Lung microvascular endothelial cell (primary cell): Measurements from ENCODE around the gene GCH1. TPM values are rescaled to one million over a fixed set of nuclear protein-coding genes. Genes with fewer than 3 reads are reported as not detected.
A peak's percentile ranks its signal among the peaks of the same experiment; 100 is the strongest.
"Not testable (repeated sequence)": the region's sequence is repeated elsewhere in the genome, so short reads cannot be mapped to it uniquely, and the experiment has no call there.

Source experiments
- DNase-seq, 2 donors: peaks; one replicate each; pipeline versions ENCODE4 v3.0.0 to v3.0.0-alpha.2; 2010; ENCODE audit warnings: low read depth in 2 of 2
- total RNA-seq: library from RNA; depleted of rRNA; stranded (reverse); fragments of >200 nt; gene quantifications from 2 replicates; pipeline ENCODE4 v1.2.1, GENCODE V29; 2014

Gene GCH1
- total RNA-seq, 1 donor from 2014 or later, result 12.7 TPM

DNA sequence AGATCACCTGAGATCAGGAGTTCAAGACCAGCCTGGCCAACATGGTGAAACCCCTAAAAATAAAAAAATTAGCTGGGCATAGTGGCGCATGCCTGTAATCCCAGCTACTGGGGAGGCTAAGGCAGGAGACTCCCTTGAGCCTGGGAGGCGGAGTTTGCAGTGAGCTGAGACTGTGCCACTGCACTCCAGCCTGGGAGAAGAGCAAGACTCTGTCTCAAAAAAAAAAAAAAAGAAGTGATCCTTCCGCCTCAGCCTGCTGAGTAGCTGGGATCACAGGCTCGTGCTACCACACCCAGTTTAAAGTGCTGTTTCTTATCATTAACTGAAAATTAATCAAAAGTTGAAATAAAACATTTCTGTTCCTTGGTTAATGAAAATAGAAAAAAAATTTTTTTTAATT is 6.3 kb upstream of the GCH1 start:
- DNase-seq, result not testable (repeated sequence)

DNA sequence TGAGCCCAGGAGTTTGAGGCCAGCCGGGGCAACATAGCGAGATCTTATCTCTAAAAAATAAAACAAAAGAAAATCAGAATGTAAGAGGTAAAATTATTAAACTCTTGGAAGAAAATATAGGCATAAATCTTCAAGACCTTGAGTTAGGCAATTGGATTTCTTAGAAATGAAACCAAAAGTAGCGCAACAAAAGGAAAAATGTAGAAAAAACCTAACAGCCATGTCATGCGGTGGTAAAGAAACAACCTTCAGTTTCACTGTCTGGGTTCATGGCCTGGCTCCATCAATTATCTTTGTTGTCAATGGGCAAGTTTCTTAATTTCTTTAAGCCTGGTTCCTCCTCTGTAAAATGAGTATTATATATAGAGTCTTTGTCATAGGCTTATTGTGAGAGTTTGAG is 5.6 kb upstream of the GCH1 start:
- DNase-seq, result peak in 1 of 2 donors; percentile 4

DNA sequence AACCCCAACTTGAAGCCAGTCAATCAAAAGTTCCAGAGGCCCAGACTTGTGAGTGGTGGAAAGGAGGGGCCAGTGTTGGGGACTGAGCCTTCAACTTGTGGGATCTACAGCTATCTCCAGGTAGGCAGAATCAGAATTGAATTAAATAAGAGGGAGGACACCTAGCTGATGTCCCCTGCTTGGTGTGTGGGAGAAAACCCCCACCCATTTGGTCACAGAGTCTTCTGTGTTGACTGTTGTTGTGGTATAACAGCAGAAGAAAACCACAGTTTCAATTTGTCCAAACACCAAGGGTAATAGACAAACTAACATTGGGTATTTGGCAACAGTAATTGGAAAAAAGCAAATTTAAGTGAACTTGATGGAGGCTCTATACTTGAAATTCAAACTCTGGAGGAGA is 3.4 kb upstream of the GCH1 start:
- no peak for DNase-seq

DNA sequence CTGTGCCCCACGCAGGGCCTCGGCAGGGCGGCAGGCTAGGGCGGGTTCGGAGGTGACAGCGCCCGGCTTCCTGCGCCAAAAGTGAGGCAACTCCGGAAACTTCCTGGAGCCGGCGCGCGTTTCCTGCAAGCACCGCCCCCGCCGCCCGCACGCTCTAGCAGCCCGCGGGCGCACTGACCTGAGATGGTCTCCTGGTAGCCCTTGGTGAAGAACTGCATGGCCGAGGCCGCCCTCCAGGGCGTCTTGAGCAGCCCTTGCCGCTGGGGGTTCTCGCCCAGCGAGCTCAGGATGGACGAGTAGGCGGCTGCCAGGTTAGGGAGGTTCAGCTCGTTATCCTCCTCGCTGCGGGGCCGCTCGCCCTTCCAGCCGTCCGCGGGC is 494 bp downstream of the GCH1 start:
- peak; percentile 68 to 77 for DNase-seq

DNA sequence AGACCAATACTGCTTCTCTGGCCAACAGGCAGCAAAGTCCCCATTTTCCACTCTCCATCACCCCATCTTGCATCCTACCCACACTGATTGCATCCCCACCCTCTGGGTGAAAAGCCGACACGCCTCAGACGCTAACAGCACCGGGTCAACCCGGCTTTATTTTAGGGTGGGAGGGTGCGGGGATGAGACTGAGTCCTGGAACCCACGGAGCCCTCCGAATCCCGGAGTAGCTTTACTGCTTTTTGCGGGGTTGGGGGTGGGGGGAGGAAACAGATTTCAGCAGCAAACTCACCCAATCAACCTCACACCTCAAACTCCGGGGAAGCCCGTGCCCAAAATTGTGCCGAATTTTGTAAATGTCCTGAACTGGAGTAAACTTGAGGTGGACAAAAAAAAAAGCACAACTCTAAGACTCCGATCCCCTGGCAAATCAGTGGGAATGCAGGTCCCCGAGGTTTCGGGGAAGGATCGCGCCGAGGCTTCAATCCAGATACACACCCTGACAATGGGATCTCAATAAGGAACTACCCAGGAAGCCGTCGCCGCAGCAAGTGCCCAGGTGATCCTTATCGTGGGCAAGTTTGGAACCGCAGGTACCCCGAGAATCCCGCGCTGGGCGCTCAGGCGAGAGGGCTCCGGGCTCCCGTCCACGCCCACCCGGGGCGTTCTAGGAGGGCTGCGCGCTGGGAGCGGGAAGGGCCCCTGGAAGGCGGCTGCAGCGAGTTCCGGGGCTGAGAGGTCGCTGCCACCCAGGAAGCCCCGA is 1.1 kb downstream of the GCH1 start:
- DNase-seq, result peak; percentile 8 to 9

DNA sequence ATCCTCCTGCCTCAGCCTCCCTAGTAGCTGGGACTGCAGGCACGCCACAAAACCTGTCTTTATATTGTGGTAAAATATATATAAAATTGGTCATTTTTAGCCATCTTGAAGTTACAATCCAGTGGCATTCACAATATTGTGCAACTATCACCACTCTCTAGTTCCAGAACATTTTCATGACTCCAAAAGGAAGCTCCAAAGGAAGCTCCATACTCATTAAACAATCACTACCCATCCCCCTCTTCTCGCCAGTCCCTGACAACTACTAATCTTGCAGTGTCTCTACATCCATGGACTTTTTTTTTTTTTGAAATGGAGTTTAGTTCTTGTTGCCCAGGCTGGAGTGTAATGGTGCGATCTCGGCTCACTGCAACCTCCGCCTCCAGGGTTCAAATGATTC is 3.1 kb downstream of the GCH1 start:
- DNase-seq, result peak in 1 of 2 donors; percentile 48

DNA sequence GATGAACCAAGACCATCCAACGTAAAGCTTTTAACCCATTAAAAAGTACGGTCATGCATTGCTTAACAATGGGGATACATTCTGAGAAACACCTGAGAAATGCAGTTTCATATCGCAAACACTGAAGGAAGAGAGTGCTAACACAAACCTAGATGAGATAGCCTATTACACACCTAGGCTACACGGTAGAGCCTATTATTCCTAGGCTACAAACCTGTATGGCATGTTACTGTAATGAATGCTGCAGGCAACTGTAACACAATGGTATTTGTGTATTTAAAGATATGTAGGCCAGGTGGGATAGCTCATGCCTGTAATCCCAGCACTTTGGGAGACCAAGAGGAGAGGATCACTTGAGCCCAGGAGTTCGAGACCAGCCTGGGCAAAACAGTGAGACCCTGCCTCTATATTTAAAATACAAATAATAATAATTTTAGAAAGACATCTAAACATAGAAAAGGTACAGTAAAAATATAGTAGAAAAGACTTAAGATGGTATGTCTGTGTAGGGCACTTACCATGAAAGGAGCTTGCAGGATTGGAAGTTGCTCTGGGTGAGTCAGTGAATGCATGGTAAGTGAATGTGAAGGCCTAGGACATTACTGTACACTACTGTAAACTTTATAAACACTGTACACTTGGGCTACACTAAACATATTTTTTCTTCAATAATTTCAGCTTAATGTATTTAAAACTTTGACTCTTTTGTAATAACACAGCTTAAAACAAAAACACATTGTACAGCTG is 4.6 kb downstream of the GCH1 start:
- not testable (repeated sequence) for DNase-seq

DNA sequence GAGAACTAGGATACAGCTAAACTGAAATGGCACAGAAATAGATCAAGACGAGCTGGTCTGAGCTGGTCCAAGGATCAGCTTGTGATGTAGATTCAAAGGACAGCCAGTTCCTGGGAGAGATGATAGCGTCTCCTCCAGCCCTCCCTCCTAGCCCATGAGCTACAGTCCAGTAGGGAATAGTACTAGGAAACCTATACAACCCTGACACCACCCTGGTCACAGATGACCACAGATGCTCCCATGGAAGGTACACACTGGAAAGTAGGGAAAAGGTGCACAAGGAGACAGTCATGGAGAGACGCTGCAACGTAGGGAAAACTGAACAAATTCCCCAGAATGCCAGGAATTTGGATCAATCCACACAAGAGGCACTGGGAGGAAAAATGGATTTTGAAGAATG is 6.9 kb downstream of the GCH1 start:
- DNase-seq, result no peak

DNA sequence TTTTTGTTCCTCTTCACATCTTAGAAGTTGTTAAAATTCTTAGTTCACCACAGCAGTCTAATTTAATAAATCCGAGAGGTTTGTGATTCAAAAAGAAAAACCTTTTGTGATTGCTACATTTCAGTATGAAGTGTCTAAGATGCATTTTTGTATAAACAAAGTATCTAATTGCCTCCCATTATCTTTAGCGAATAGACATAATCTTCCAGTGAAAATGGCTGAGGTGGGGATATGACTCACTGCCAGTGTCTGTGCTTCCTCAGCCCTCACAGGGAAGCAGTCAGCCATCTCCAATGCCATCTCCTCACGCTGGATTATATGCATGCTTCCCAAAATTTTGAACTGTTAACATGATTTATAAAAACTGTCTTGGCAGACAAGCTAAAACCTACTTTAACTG is 7.6 kb downstream of the GCH1 start:
- peak in 1 of 2 donors; percentile 53 for DNase-seq

DNA sequence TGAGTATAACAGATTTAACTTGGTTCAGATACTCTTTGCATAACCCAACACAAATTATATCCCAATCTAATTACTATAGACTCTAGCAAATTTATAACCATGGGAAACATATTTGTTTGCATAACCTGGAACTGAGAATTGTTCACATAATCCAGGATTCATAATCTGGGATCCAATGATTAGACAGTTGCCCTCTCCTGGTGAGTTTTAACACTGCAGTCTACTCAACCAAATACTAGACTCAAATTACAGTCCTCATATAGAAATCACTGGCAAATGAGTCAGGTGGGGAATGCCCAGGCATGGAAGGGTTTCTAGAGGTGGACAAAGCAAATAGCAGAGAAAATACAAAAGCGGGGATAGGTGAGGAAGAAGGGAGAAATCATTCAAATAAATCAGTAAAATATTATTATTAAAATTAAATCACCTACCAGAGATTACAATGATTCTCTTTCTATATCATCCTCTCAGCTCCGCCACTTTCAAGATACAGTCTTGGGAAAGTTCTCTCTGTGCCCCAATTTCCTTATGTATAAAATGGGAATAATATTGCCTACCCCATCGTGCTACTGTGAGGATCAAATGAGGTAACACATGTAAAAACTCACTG is 9.4 kb downstream of the GCH1 start:
- peak; percentile 65 to 72 for DNase-seq

DNA sequence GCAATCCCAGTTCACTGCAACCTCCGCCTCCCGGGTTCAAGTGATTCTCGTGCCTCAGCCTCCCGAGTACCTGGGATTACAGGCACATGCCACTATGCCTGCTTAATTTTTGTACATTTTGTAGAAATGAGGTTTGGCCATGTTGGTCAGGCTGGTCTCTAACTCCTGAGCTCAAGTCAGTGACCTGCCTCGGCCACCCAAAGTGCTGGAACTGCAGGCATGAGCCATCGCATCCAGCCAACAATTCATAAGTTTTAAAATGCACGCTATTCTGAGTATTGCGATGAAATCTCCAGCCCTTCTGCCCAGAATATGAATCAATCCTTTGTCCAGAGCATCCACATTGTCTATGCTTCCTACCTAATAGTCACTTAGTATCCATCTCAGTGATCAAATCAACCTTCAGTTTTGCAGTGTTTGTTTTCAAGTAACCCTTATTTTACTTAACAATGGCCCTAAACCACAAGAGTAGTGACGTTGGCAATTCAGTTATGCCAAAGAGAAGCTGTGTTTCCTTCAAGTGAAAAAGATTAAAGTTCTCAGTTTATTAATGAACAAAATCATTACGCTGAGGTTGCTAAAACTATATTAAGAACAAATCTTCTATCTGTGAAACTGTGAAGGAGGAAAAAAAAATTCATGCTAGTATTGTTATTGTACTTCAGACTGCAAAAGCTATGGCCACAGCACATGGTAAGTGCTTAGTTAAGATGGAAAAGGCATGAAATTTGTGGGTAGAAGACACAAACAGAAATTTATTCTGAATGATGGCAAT is 11.0 kb downstream of the GCH1 start:
- no peak for DNase-seq

DNA sequence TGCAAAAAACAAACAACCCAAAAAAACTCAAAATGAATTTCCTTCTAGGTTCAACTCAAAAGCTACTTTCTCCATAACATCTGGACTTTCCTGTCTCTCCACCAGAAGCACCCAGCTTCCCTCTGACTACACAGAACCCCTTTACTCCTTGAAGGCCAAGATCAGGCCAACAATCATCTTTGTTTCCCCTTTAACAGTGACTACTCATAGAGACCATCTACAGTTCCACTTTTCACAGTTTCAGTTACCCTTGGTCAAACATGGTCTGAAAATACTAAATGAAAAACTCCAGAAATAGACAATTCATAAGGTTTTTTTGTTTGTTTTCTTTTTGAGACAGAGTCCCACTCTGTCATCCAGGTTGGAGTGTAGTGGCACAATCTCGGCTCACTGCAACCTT is 11.8 kb downstream of the GCH1 start:
- DNase-seq, result no peak

DNA sequence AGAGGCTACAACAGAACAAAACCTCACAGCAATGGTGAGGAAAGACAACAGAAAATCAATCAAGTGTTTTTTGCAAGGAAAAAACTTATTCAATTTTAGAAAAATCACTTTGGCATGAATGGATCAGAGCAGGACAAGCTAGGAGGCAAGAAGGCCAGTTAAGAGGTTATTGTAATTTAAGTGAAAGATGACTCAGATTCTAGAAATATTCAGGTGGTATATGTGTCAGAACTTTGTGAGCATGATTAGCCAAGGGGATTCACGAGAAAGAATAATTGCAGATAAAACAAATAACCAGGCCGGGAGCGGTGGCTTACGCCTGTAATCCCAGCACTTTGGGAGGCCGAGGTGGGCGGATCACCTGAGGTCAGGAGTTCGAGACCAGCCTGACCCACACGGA is 12.7 kb downstream of the GCH1 start:
- no peak for DNase-seq

DNA sequence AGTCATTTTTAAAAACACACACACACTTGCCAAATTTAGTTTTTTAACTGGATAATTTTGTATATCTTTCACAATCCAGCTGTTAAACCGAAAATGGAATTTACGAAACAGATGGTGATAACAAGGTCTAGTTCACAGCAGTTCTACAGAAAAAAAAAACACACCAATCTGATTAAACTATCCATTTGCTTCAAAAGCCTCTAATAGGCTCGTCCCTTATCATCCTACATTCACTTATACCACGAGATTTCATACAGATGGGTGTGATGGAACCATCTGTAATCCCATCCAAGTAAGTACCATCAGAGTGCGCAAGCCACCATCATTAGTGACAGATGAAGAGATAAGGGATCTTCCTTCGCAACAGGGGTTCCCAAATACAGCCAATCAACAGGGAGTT is 20.1 kb downstream of the GCH1 start:
- no peak for DNase-seq

DNA sequence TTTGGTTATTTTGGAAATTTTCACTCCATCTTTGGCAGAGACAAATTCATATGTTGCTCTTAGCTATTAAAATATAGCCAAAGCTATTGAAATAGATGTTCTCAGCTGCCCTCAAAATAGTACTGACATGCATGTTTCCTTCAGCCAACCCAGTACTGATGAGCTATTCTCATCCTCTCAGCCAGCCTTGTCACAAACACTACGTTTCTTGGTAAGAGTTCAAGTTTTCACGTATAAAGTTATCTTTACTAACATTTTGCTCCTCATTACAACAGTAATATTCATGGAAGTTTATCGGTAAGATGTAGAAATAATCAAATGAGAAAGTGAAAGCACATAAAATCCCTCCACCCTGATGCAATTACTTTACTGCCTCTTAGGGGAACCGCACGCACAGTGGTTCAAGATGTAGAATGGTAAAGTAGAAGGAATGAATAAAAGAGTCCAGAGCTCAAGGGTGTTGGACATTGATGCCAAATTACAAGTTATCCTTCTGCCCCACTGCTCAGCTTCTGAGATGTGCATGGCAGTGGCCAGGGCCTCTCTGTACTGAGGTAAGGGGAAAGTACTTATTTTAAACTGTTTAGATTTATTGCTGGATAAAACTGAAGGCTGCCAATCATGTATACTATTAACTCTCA is 20.7 kb downstream of the GCH1 start:
- DNase-seq, result peak; percentile 40 to 52

DNA sequence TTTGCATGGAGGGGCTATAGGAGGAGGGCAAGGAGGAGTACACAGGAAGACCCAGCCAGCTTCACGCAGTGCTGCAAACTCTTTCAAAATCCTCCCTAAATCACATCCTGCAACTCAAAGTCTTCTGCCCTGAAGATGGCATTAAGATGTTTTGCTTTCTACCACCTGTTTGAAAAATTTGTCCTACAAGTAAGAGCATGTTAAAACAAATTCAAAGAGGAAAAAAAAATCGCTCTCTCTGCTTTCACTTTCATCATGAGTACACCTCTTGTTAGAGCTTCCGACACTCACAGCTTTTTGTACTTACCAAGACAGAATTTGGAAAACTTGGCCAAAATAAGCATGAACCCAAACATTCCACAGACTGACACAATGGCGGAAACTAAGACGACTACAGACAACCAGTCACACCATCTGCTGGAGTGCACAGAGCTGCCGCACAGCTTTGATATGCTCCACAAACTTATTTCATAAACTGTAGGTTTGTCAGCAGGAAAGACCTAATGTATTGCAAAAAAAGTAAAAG is 21.3 kb downstream of the GCH1 start:
- DNase-seq, result peak; percentile 57

DNA sequence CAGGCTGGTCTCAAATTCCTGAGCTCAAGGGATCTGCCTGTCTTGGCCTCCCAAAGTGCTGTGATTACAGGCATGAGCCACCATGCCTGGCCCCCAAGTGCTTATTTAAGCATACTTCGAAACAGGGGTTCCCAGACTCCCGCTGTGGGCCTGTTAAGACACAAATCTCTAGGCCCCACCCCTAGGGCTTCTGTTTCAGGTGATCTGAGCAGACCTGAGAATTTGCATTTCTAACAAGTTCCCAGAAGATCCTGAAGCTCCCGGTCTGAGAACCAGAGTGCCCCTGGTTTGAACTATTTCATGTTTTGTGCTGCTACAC is 25.0 kb downstream of the GCH1 start:
- DNase-seq, result no peak

DNA sequence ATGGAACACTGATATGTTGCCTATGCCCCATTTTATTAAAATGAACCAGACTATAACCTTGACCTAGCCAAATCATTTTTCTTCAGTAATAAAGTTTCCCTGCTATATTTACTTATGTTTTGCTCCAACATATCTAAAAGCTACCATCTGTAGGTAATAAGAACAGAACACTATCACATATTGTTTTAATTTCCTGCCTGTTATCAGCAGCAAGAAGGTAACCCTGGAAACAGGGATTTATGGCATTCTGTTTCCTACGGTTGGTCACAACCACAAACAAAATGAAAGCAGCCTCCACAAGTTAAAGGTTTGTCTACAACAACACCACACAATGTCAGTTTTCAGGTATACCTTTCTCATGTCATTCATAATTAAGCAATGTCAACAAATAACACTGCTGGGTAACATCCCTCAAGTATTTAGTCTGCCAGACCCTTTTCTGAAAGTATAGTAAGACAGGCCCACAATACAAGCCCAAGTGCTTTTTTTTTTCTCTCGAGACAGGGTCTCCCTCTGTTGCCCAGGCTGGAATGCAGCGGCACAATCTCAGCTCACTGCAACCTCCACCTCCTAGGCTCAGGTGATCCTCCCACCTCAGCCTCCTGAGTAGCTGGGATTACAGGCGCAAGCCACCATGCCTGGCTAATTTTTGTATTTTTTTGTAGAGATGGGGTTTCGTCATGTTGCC is 25.5 kb downstream of the GCH1 start:
- peak; percentile 55 to 87 for DNase-seq

DNA sequence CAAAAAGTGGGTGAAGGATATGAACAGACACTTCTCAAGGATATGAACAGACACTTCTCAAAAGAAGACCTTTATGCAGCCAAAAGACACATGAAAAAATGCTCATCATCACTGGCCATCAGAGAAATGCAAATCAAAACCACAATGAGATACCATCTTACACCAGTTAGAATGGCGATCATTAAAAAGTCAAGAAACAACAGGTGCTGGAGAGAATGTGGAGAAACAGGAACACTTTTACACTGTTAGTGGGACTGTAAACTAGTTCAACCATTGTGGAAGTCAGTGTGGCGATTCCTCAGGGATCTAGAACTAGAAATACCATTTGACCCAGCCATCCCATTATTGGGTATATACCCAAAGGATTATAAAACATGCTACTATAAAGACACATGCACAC is 27.0 kb downstream of the GCH1 start:
- not testable (repeated sequence) for DNase-seq
